Naive B cell (primary cell): ENCODE measurements around the gene AGAP1. TPM values are rescaled to one million over a fixed set of nuclear protein-coding genes. Genes with fewer than 3 reads are reported as not detected.

ENCODE experiments used
- ATAC-seq, 2 donors: fragments of 150-1000 bp; cut with Tn5 transposase; 2 replicates each; pipeline ENCODE4 v1.10.0; 2021; ENCODE audit warnings: low read depth in 2 of 2, mild to moderate bottlenecking in 2 of 2, moderate library complexity in 2 of 2
- DNase-seq: peaks from one replicate; pipeline ENCODE4 v3.0.0; 2022
- H3K27ac Mint-ChIP-seq, 6 donors: one replicate each; pipeline ENCODE4 v1.8.0; 2020 to 2022; ENCODE audit warnings: mild to moderate bottlenecking in 6 of 6, mixed read lengths in 6 of 6, moderate library complexity in 5 of 6, inconsistent platforms in 2 of 6
- H3K27me3 Mint-ChIP-seq, 3 donors: one replicate each; pipeline ENCODE4 v1.8.0; 2021 to 2022; ENCODE audit warnings: mixed read lengths in 3 of 3, mild to moderate bottlenecking in 1 of 3
- H3K36me3 Mint-ChIP-seq, 2 donors: one replicate each; pipeline ENCODE4 v1.8.0; 2020 to 2022; ENCODE audit warnings: mixed read lengths in 2 of 2, inconsistent platforms in 1 of 2, mild to moderate bottlenecking in 1 of 2
- H3K4me1 Mint-ChIP-seq, 3 donors: one replicate each; pipeline ENCODE4 v1.8.0; 2020 to 2022; ENCODE audit warnings: mixed read lengths in 3 of 3, inconsistent platforms in 1 of 3, mild to moderate bottlenecking in 1 of 3, moderate library complexity in 1 of 3
- H3K4me3 Mint-ChIP-seq, 8 donors: one replicate each; pipeline ENCODE4 v1.8.0; 2020 to 2022; ENCODE audit warnings: mild to moderate bottlenecking in 8 of 8, mixed read lengths in 8 of 8, moderate library complexity in 8 of 8, inconsistent platforms in 2 of 8
- H3K9me3 Mint-ChIP-seq, 7 donors: one replicate each; pipeline ENCODE4 v1.8.0; 2020 to 2022; ENCODE audit warnings: mixed read lengths in 7 of 7, mild to moderate bottlenecking in 5 of 7, inconsistent platforms in 2 of 7, moderate library complexity in 1 of 7
- polyA plus RNA-seq, 6 donors: library from polyadenylated mRNA; unstranded; fragments of 300-500 nt; fragmentation: Illumina TruSeq; gene quantifications; one replicate each; pipeline ENCODE4 v1.2.3, GENCODE V29; 2021; ENCODE audit warnings: low read depth in 6 of 6

AGAP1 gene
- polyA plus RNA-seq, 6 donors from 2014 or later: not detected

GRCh38 chr2:235637896-235638295, 144.1 kb downstream of the AGAP1 start:
- Mint-ChIP-seq H3K4me1 (no peaks in the 10 kb centered on the region), H3K27me3 (peaks cover 13 to 37% (median 33%) of the 10 kb centered on the region in 3 donors), H3K27ac (no peak overlapping the region), H3K4me3 (no peak overlapping the region), H3K9me3 (peaks cover 0 to 3% (median 0%) of the 10 kb centered on the region in 7 donors), H3K36me3 (no peaks in the 10 kb centered on the region)
- ATAC-seq: no peak
- no peak for DNase-seq

- DNase-seq (no peak), ATAC-seq (no peak)
- H3K27ac Mint-ChIP-seq: peak overlapping the region in 3 of 6 donors; percentile 47 to 58 (median 48)
- peaks cover 0 to 3% (median 0%) of the 10 kb centered on the region in 7 donors for H3K9me3 Mint-ChIP-seq
- peaks cover 17 to 39% (median 34%) of the 10 kb centered on the region in 3 donors for H3K27me3 Mint-ChIP-seq
- H3K4me3 Mint-ChIP-seq: no peak overlapping the region
- H3K36me3 Mint-ChIP-seq: no peaks in the 10 kb centered on the region
- no peaks in the 10 kb centered on the region for H3K4me1 Mint-ChIP-seq
Observed at GRCh38 chr2:235638541-235639427, 144.9 kb downstream of the AGAP1 start.

GRCh38 chr2:235639428-235639773, 145.6 kb downstream of the AGAP1 start:
- Mint-ChIP-seq H3K27me3 (peaks cover 23 to 45% (median 34%) of the 10 kb centered on the region in 3 donors), H3K36me3 (no peaks in the 10 kb centered on the region), H3K27ac (peak overlapping the region in 1 of 6 donors; percentile 47), H3K4me3 (no peak overlapping the region), H3K9me3 (peaks cover 0 to 3% (median 0%) of the 10 kb centered on the region in 7 donors), H3K4me1 (no peaks in the 10 kb centered on the region)
- no peak for ATAC-seq
- DNase-seq: no peak

GRCh38 chr2:235639885-235640284, 146.0 kb downstream of the AGAP1 start:
- ATAC-seq: no peak
- H3K4me1 Mint-ChIP-seq: no peaks in the 10 kb centered on the region
- H3K27me3 Mint-ChIP-seq: peaks cover 25 to 47% (median 34%) of the 10 kb centered on the region in 3 donors
- no peak for DNase-seq
- no peak overlapping the region for H3K4me3 Mint-ChIP-seq
- no peak overlapping the region for H3K27ac Mint-ChIP-seq
- peaks cover 0 to 3% (median 0%) of the 10 kb centered on the region in 7 donors for H3K9me3 Mint-ChIP-seq
- H3K36me3 Mint-ChIP-seq: no peaks in the 10 kb centered on the region

- H3K27me3 Mint-ChIP-seq: peaks cover 28 to 48% (median 34%) of the 10 kb centered on the region in 3 donors
- H3K36me3 Mint-ChIP-seq: no peaks in the 10 kb centered on the region
- no peak overlapping the region for H3K4me3 Mint-ChIP-seq
- no peak overlapping the region for H3K27ac Mint-ChIP-seq
- no peak for DNase-seq
- H3K9me3 Mint-ChIP-seq: peaks cover 0 to 3% (median 0%) of the 10 kb centered on the region in 7 donors
- no peak for ATAC-seq
- no peaks in the 10 kb centered on the region for H3K4me1 Mint-ChIP-seq
Observed at GRCh38 chr2:235640377-235640776, 146.5 kb downstream of the AGAP1 start.

GRCh38 chr2:235640926-235641723, 147.3 kb downstream of the AGAP1 start:
- no peak for ATAC-seq

GRCh38 chr2:235641956-235642355, 148.1 kb downstream of the AGAP1 start:
- no peaks in the 10 kb centered on the region for H3K36me3 Mint-ChIP-seq
- DNase-seq (no peak), ATAC-seq (no peak)
- H3K9me3 Mint-ChIP-seq: peaks cover 0 to 3% (median 0%) of the 10 kb centered on the region in 7 donors
- no peaks in the 10 kb centered on the region for H3K4me1 Mint-ChIP-seq
- no peak overlapping the region for H3K4me3 Mint-ChIP-seq
- no peak overlapping the region for H3K27ac Mint-ChIP-seq
- H3K27me3 Mint-ChIP-seq: peaks cover 29 to 57% (median 34%) of the 10 kb centered on the region in 3 donors

More at GRCh38 chr2:235640926-235641723, 147.3 kb downstream of the AGAP1 start:
- Mint-ChIP-seq H3K4me3 (no peak overlapping the region), H3K27me3 (peaks cover 29 to 52% (median 34%) of the 10 kb centered on the region in 3 donors), H3K4me1 (no peaks in the 10 kb centered on the region), H3K9me3 (peaks cover 0 to 3% (median 0%) of the 10 kb centered on the region in 7 donors), H3K36me3 (no peaks in the 10 kb centered on the region), H3K27ac (no peak overlapping the region)
- DNase-seq: no peak

GRCh38 chr2:235642446-235643098, 148.7 kb downstream of the AGAP1 start:
- H3K36me3 Mint-ChIP-seq: no peaks in the 10 kb centered on the region
- H3K4me3 Mint-ChIP-seq: no peak overlapping the region
- DNase-seq (no peak), ATAC-seq (no peak)
- no peak overlapping the region for H3K27ac Mint-ChIP-seq
- H3K27me3 Mint-ChIP-seq: peaks cover 29 to 58% (median 34%) of the 10 kb centered on the region in 3 donors
- no peaks in the 10 kb centered on the region for H3K4me1 Mint-ChIP-seq
- H3K9me3 Mint-ChIP-seq: peaks cover 0 to 3% (median 0%) of the 10 kb centered on the region in 7 donors

- H3K27ac Mint-ChIP-seq: no peak overlapping the region
- DNase-seq (no peak), ATAC-seq (no peak)
- H3K27me3 Mint-ChIP-seq: peaks cover 25 to 63% (median 29%) of the 10 kb centered on the region in 3 donors
- H3K9me3 Mint-ChIP-seq: peaks cover 0 to 6% (median 0%) of the 10 kb centered on the region in 7 donors
- H3K36me3 Mint-ChIP-seq: no peaks in the 10 kb centered on the region
- no peak overlapping the region for H3K4me3 Mint-ChIP-seq
- H3K4me1 Mint-ChIP-seq: no peaks in the 10 kb centered on the region
Observed at GRCh38 chr2:235643680-235644511, 150.1 kb downstream of the AGAP1 start.

GRCh38 chr2:235647264-235647663, 153.4 kb downstream of the AGAP1 start:
- peaks cover 0 to 6% (median 0%) of the 10 kb centered on the region in 7 donors for H3K9me3 Mint-ChIP-seq
- H3K36me3 Mint-ChIP-seq: no peaks in the 10 kb centered on the region
- ATAC-seq: no peak
- H3K4me3 Mint-ChIP-seq: no peak overlapping the region
- no peak for DNase-seq
- H3K27ac Mint-ChIP-seq: no peak overlapping the region
- H3K27me3 Mint-ChIP-seq: peaks cover 23 to 46% (median 27%) of the 10 kb centered on the region in 3 donors
- H3K4me1 Mint-ChIP-seq: no peaks in the 10 kb centered on the region

- no peak for DNase-seq
- no peaks in the 10 kb centered on the region for H3K36me3 Mint-ChIP-seq
- no peak for ATAC-seq
- H3K4me3 Mint-ChIP-seq: no peak overlapping the region
- peaks cover 17 to 40% (median 24%) of the 10 kb centered on the region in 3 donors for H3K27me3 Mint-ChIP-seq
- peaks cover 0 to 4% (median 0%) of the 10 kb centered on the region in 7 donors for H3K9me3 Mint-ChIP-seq
- no peaks in the 10 kb centered on the region for H3K4me1 Mint-ChIP-seq
- H3K27ac Mint-ChIP-seq: no peak overlapping the region
Observed at GRCh38 chr2:235647877-235648276, 154.0 kb downstream of the AGAP1 start.

- no peak overlapping the region for H3K27ac Mint-ChIP-seq
- peaks cover 16 to 31% (median 18%) of the 10 kb centered on the region in 3 donors for H3K27me3 Mint-ChIP-seq
- H3K36me3 Mint-ChIP-seq: no peaks in the 10 kb centered on the region
- no peak for ATAC-seq
- H3K9me3 Mint-ChIP-seq: peaks cover 0 to 4% (median 0%) of the 10 kb centered on the region in 7 donors
- H3K4me3 Mint-ChIP-seq: no peak overlapping the region
- no peaks in the 10 kb centered on the region for H3K4me1 Mint-ChIP-seq
- DNase-seq: no peak
Observed at GRCh38 chr2:235649418-235649817, 155.6 kb downstream of the AGAP1 start.
